SK-N-SH (cell line): ENCODE results near the gene CDS2. TPM values are rescaled to one million over a fixed set of nuclear protein-coding genes. Genes with fewer than 3 reads are reported as not detected.

ENCODE experiments used
- CTCF ChIA-PET: fragments of 300-600, 350-600 bp; formaldehyde crosslinking; extraction: SDS; loops from one replicate; lab custom pipeline; 2021; lab: Yijun Ruan, JAX
- POLR2A ChIA-PET: fragments of 350-600 bp; sonication (Branson Sonifier 250); formaldehyde crosslinking; extraction: SDS; loops from one replicate; lab custom pipeline; 2020; ENCODE audit warnings: antibody characterized with exemption, inconsistent platforms; lab: Yijun Ruan, JAX
- DNase-seq: peaks from one replicate; pipeline ENCODE4 v3.0.0; 2012
- H2AFZ ChIP-seq: fragments of 200-600 bp; sonication (generic); 2 replicates; pipeline ENCODE4 v1.8.1; 2016; ENCODE audit warnings: antibody characterized with exemption, mild to moderate bottlenecking, low read depth
- H3F3A ChIP-seq: fragments of 200-600 bp; sonication (generic); replicated peaks from 2 replicates; pipeline ENCODE3; 2016; ENCODE audit warnings: antibody characterized with exemption, mild to moderate bottlenecking; ENCODE audit not compliant: insufficient read depth
- H3K27ac ChIP-seq, 2 experiments: fragments of 200-500 bp in 1 of 2; fragments of 200-600 bp in 1 of 2; sonication (Bioruptor generic) in 1 of 2; sonication (generic), shearing (Covaris generic) in 1 of 2; 2 replicates each; pipeline versions ENCODE4 v1.5.1 to v1.6.1; 2014 to 2016; ENCODE audit warnings: low read depth in 2 of 2, inconsistent platforms in 1 of 2, low read length in 1 of 2, mild to moderate bottlenecking in 1 of 2, mixed read lengths in 1 of 2
- H3K27me3 ChIP-seq: fragments of 200-600 bp; sonication (generic), shearing (Covaris generic); 2 replicates; pipeline ENCODE4 v1.6.1; 2016; ENCODE audit warnings: mixed run types; ENCODE audit not compliant: insufficient read depth
- H3K36me3 ChIP-seq, 2 experiments: fragments of 200-500 bp in 1 of 2; fragments of 200-600 bp in 1 of 2; sonication (Bioruptor generic) in 1 of 2; sonication (generic) in 1 of 2; replicated peaks in 1 of 2; 2 replicates each; pipeline versions ENCODE3 to v1.5.1; 2014 to 2016; ENCODE audit warnings: low read length in 1 of 2, mild to moderate bottlenecking in 1 of 2; ENCODE audit not compliant: insufficient read depth in 2 of 2, control insufficient read depth in 1 of 2
- H3K4me1 ChIP-seq, 2 experiments: fragments of 200-500 bp in 1 of 2; fragments of 200-600 bp in 1 of 2; sonication (Bioruptor generic) in 1 of 2; sonication (generic), shearing (Covaris generic) in 1 of 2; 2 replicates each; pipeline versions ENCODE4 v1.5.1 to v1.6.1; 2014 to 2016; ENCODE audit warnings: low read depth in 1 of 2, low read length in 1 of 2, mixed run types in 1 of 2; ENCODE audit not compliant: insufficient read depth in 2 of 2, control insufficient read depth in 1 of 2
- H3K4me2 ChIP-seq: fragments of 200-600 bp; sonication (generic), shearing (Covaris generic); 2 replicates; pipeline ENCODE4 v1.6.1; 2017; ENCODE audit warnings: mixed run types
- H3K4me3 ChIP-seq, 2 experiments: fragments of 200-500 bp in 1 of 2; fragments of 200-600 bp in 1 of 2; sonication (Bioruptor generic) in 1 of 2; sonication (generic), shearing (Covaris generic) in 1 of 2; 2 replicates each; pipeline versions ENCODE4 v1.5.1 to v1.8.1; 2014 to 2016; ENCODE audit warnings: low read depth in 2 of 2, inconsistent platforms in 1 of 2, low read length in 1 of 2, mild to moderate bottlenecking in 1 of 2, mixed read lengths in 1 of 2, moderate library complexity in 1 of 2
- H3K79me2 ChIP-seq: fragments of 200-600 bp; sonication (generic); 2 replicates; pipeline ENCODE4 v1.8.1; 2017; ENCODE audit warnings: mild to moderate bottlenecking; ENCODE audit not compliant: insufficient read depth
- H3K9ac ChIP-seq: fragments of 200-600 bp; sonication (generic); 2 replicates; pipeline ENCODE4 v1.6.1; 2017; ENCODE audit warnings: mixed run types
- H3K9me2 ChIP-seq: fragments of 200-600 bp; sonication (generic); 2 replicates; pipeline ENCODE4 v1.6.1; 2017; ENCODE audit warnings: mixed run types
- H3K9me3 ChIP-seq: fragments of 200-600 bp; sonication (generic); 2 replicates; pipeline ENCODE4 v1.6.1; 2017; ENCODE audit warnings: mixed run types, mild to moderate bottlenecking, moderate library complexity
- H4K20me1 ChIP-seq: fragments of 200-600 bp; sonication (generic); 2 replicates; pipeline ENCODE4 v1.6.1; 2017; ENCODE audit warnings: mild to moderate bottlenecking, mixed run types; ENCODE audit not compliant: insufficient read depth
- CHD2 ChIP-seq: fragments of 150-350 bp; IDR thresholded peaks from 2 replicates; pipeline ENCODE4 v1.6.1; 2018; ENCODE audit warnings: low read length; ENCODE audit not compliant: partially characterized antibody
- EP300 ChIP-seq, 2 experiments: IDR thresholded peaks; 2 replicates each; pipeline versions ENCODE4 v1.4.0 to v1.6.1; 2012; ENCODE audit warnings: borderline replicate concordance in 1 of 2, low read depth in 1 of 2, low read length in 1 of 2
- EZH2phosphoT487 ChIP-seq: fragments of 200-600 bp; sonication (generic); IDR thresholded peaks from 2 replicates; pipeline ENCODE4 v1.6.1; 2017; ENCODE audit warnings: low read depth, mixed run types, mild to moderate bottlenecking, antibody characterized with exemption, moderate library complexity, borderline replicate concordance
- FOSL2 ChIP-seq: IDR thresholded peaks from 2 replicates; pipeline ENCODE4 v1.4.0; 2012; ENCODE audit warnings: low read depth, mild to moderate bottlenecking, moderate library complexity, borderline replicate concordance
- GATA2 ChIP-seq: sonication (generic); formaldehyde crosslinking; IDR thresholded peaks from 2 replicates; pipeline ENCODE4 v1.5.0; 2020; ENCODE audit warnings: mild to moderate bottlenecking, missing genetic modification reagents
- JUND ChIP-seq: IDR thresholded peaks from 2 replicates; pipeline ENCODE4 v1.4.0; 2012
- MXI1 ChIP-seq: IDR thresholded peaks from 2 replicates; pipeline ENCODE4 v1.6.1; 2012; ENCODE audit warnings: mild to moderate bottlenecking, low read depth, low read length, improper control_type of control experiment
- NRF1 ChIP-seq: IDR thresholded peaks from 2 replicates; pipeline ENCODE4 v1.6.1; 2012; ENCODE audit warnings: low read depth, mild to moderate bottlenecking, low read length
- PBX3 ChIP-seq: IDR thresholded peaks from 2 replicates; pipeline ENCODE4; 2012
- POLR2AphosphoS5 ChIP-seq: IDR thresholded peaks from 2 replicates; pipeline ENCODE4 v1.6.1; 2012; ENCODE audit warnings: low read depth, low read length
- RAD21 ChIP-seq: IDR thresholded peaks from 2 replicates; pipeline ENCODE4 v1.6.1; 2012; ENCODE audit warnings: mild to moderate bottlenecking, low read length
- RCOR1 ChIP-seq: fragments of 150-350 bp; IDR thresholded peaks from 2 replicates; pipeline ENCODE4 v1.6.1; 2017; ENCODE audit warnings: antibody characterized with exemption, low read length
- RFX5 ChIP-seq: IDR thresholded peaks from 2 replicates; pipeline ENCODE4 v1.6.1; 2012; ENCODE audit warnings: mild to moderate bottlenecking, improper control_type of control experiment, low read length
- RXRA ChIP-seq: IDR thresholded peaks from 2 replicates; pipeline ENCODE4 v1.4.0; 2012; ENCODE audit warnings: low read depth, mild to moderate bottlenecking, borderline replicate concordance
- TAF1 ChIP-seq: IDR thresholded peaks from 2 replicates; pipeline ENCODE4 v1.6.1; 2012; ENCODE audit warnings: low read depth, mild to moderate bottlenecking, low read length, moderate library complexity, borderline replicate concordance
- USF2 ChIP-seq: fragments of 150-350 bp; IDR thresholded peaks from 2 replicates; pipeline ENCODE4 v1.6.1; 2017; ENCODE audit warnings: antibody characterized with exemption, low read length, low read depth, borderline replicate concordance
- WGBS: methylation state at CpG from one replicate; pipeline ENCODE4 v1.1.6; 2017; ENCODE audit warnings: low lambda C conversion rate; 5-methylcytosine and 5-hydroxymethylcytosine counted together
- polyA plus RNA-seq, 3 experiments: library from polyadenylated mRNA; depleted of rRNA; stranded (reverse); fragments of >200 nt; gene quantifications; 2 replicates each; pipeline ENCODE4 v1.2.3, GENCODE V29; 2012
- TF ChIP-seq, protein P1 (sequence below): fragments of 150-350 bp; IDR thresholded peaks from 2 replicates; pipeline ENCODE4 v1.6.1; 2016; ENCODE audit warnings: mild to moderate bottlenecking, low read depth, low read length
- TF ChIP-seq, protein P2 (sequence below): IDR thresholded peaks from 2 replicates; pipeline ENCODE4 v1.4.0; 2012; ENCODE audit warnings: low read depth
- TF ChIP-seq, protein P3 (sequence below): IDR thresholded peaks from 2 replicates; pipeline ENCODE4 v1.6.1; 2012; ENCODE audit warnings: mild to moderate bottlenecking, low read depth, low read length, moderate library complexity

CDS2 gene
- polyA plus RNA-seq, 1 of the 3 experiments (the other 2 are of a cell fraction): 13.9 TPM

- no peak overlapping the region for H3K4me2 ChIP-seq
- no peak for TF ChIP-seq RFX5
- no peak for TF ChIP-seq RAD21
- no peak for TF ChIP-seq EZH2phosphoT487
- no peak for TF ChIP-seq GATA2 (CRISPR knock-in tag)
- no peak for TF ChIP-seq NRF1
- TF ChIP-seq JUND: no peak
- TF ChIP-seq USF2: no peak
- TF ChIP-seq, protein P1, sequence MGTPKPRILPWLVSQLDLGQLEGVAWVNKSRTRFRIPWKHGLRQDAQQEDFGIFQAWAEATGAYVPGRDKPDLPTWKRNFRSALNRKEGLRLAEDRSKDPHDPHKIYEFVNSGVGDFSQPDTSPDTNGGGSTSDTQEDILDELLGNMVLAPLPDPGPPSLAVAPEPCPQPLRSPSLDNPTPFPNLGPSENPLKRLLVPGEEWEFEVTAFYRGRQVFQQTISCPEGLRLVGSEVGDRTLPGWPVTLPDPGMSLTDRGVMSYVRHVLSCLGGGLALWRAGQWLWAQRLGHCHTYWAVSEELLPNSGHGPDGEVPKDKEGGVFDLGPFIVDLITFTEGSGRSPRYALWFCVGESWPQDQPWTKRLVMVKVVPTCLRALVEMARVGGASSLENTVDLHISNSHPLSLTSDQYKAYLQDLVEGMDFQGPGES: no peak
- TF ChIP-seq POLR2AphosphoS5: no peak
- no peak for TF ChIP-seq EP300 (IDR thresholded peaks at IDR 0.05; ENCODE audit: borderline replicate concordance in 1 of 2, low read depth in 1 of 2, low read length in 1 of 2)
- H3F3A ChIP-seq: no peaks in the 10 kb centered on the region
- no peak overlapping the region for H3K9ac ChIP-seq
- H3K79me2 ChIP-seq: no peaks in the 10 kb centered on the region
- H3K4me1 ChIP-seq: no peaks in the 10 kb centered on the region
- peaks cover 3 to 10% of the 10 kb centered on the region in 2 experiments for H3K36me3 ChIP-seq
- ChIA-PET CTCF (interaction anchor here (1.3 kb wide), 1 partner anchor 21 kb away, joined by 4 read pairs; no protein-coding TSS in a partner anchor), POLR2A (no interaction called here)
- no peaks in the 10 kb centered on the region for H4K20me1 ChIP-seq
- DNase-seq: no peak
- H3K9me2 ChIP-seq: no peaks in the 10 kb centered on the region
- H2AFZ ChIP-seq: no peak overlapping the region
- no peaks in the 10 kb centered on the region for H3K9me3 ChIP-seq
- no peak overlapping the region for H3K4me3 ChIP-seq
- 83% methylated on average over 4 of the region's 4 CpGs for WGBS
- no peaks in the 10 kb centered on the region for H3K27me3 ChIP-seq
- H3K27ac ChIP-seq: no peak overlapping the region
Observed at GRCh38 chr20:5090191-5090590, 36.6 kb upstream of the CDS2 start.

DNA sequence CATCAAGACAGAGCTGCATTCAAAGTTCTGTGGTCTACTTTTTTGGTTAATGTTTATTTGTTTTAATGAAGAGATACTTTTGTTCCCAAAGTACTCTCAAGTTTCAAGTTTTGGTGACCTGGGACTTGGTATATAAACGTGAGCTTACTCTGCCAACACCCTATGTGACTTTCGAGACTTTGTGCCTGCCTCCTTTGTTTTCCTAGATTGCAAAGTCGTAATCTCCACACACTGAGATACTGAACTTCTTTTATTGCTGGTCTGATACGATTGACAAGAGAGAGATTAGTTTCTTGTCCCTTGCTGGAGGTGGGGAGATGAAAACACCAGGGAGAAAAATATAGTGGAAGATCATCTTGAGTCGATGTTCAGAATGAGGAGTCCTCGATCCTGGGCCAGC is 34.9 kb upstream of the CDS2 start:
- Histone ChIP-seq H3K9me3 (no peaks in the 10 kb centered on the region), H3K9ac (no peak overlapping the region), H4K20me1 (no peaks in the 10 kb centered on the region), H3K27ac (no peak overlapping the region), H3K27me3 (no peaks in the 10 kb centered on the region), H3K4me1 (no peaks in the 10 kb centered on the region), H3K9me2 (no peaks in the 10 kb centered on the region), H3K4me3 (no peak overlapping the region), H3K36me3 (peaks cover 10 to 15% of the 10 kb centered on the region in 2 experiments), H2AFZ (no peak overlapping the region), H3K4me2 (no peak overlapping the region), H3K79me2 (no peaks in the 10 kb centered on the region), H3F3A (no peaks in the 10 kb centered on the region)
- ChIA-PET CTCF (interaction anchor here (1.8 kb wide), 1 partner anchor 9 kb away, joined by 12 read pairs; no protein-coding TSS in a partner anchor), POLR2A (no interaction called here)
- no peak for DNase-seq
- WGBS: 91% methylated on average over 6 of the region's 6 CpGs
- TF ChIP-seq RCOR1 (no peak), PBX3 (no peak), MXI1 (no peak), USF2 (no peak), RXRA (no peak), CHD2 (no peak), FOSL2 (no peak), EP300 (IDR thresholded peaks at IDR 0.05; ENCODE audit: borderline replicate concordance in 1 of 2, low read depth in 1 of 2, low read length in 1 of 2) (no peak), RFX5 (no peak), POLR2AphosphoS5 (no peak), TAF1 (no peak), JUND (no peak)
- TF ChIP-seq, protein P2, sequence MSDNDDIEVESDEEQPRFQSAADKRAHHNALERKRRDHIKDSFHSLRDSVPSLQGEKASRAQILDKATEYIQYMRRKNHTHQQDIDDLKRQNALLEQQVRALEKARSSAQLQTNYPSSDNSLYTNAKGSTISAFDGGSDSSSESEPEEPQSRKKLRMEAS: no peak
- TF ChIP-seq, protein P3, sequence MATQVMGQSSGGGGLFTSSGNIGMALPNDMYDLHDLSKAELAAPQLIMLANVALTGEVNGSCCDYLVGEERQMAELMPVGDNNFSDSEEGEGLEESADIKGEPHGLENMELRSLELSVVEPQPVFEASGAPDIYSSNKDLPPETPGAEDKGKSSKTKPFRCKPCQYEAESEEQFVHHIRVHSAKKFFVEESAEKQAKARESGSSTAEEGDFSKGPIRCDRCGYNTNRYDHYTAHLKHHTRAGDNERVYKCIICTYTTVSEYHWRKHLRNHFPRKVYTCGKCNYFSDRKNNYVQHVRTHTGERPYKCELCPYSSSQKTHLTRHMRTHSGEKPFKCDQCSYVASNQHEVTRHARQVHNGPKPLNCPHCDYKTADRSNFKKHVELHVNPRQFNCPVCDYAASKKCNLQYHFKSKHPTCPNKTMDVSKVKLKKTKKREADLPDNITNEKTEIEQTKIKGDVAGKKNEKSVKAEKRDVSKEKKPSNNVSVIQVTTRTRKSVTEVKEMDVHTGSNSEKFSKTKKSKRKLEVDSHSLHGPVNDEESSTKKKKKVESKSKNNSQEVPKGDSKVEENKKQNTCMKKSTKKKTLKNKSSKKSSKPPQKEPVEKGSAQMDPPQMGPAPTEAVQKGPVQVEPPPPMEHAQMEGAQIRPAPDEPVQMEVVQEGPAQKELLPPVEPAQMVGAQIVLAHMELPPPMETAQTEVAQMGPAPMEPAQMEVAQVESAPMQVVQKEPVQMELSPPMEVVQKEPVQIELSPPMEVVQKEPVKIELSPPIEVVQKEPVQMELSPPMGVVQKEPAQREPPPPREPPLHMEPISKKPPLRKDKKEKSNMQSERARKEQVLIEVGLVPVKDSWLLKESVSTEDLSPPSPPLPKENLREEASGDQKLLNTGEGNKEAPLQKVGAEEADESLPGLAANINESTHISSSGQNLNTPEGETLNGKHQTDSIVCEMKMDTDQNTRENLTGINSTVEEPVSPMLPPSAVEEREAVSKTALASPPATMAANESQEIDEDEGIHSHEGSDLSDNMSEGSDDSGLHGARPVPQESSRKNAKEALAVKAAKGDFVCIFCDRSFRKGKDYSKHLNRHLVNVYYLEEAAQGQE: no peak
